PC-9 (cell line): ENCODE results near the gene PPP2R5C. TPM values are rescaled to one million over a fixed set of nuclear protein-coding genes. Genes with fewer than 3 reads are reported as not detected.

Source experiments
- BruUV-seq: library from RNA; stranded (reverse); fragments of 400-500 nt; replicated peaks from 2 replicates; lab custom pipeline; 2021; lab: Mats Ljungman, UMichigan
- CTCF ChIA-PET: fragments of 300-600 bp; sonication (Branson Sonifier 250); formaldehyde crosslinking; loops from one replicate; lab custom pipeline; 2022; ENCODE audit warnings: antibody characterized with exemption; lab: Charles Lee
- POLR2A ChIA-PET: fragments of 300-600 bp; sonication (Branson Sonifier 250); formaldehyde crosslinking; loops from one replicate; lab custom pipeline; 2022; ENCODE audit warnings: antibody characterized with exemption; ENCODE audit not compliant: unreplicated experiment; lab: Charles Lee
- DNase-seq, 2 experiments: peaks; one replicate each; pipeline versions ENCODE4 v3.0.0 to v3.0.0-alpha.2; 2015 to 2022; ENCODE audit warnings: mixed read lengths in 1 of 2
- H2AFZ ChIP-seq: fragments of 200-600 bp; sonication (generic); 2 replicates; pipeline ENCODE4 v1.8.1; 2017; ENCODE audit warnings: antibody characterized with exemption
- H3F3A ChIP-seq: fragments of 200-600 bp; sonication (generic); 2 replicates; pipeline ENCODE4 v1.8.1; 2017; ENCODE audit warnings: antibody characterized with exemption, mild to moderate bottlenecking, low read depth; ENCODE audit not compliant: insufficient read depth
- H3K27ac ChIP-seq: fragments of 200-600 bp; sonication (generic); 2 replicates; pipeline ENCODE4 v1.6.1; 2016; ENCODE audit warnings: mixed run types
- H3K27me3 ChIP-seq: fragments of 200-600 bp; sonication (generic); 2 replicates; pipeline ENCODE4 v1.6.1; 2016; ENCODE audit warnings: low read depth, mixed run types; ENCODE audit not compliant: insufficient read depth
- H3K36me3 ChIP-seq: fragments of 200-600 bp; sonication (generic); 2 replicates; pipeline ENCODE4 v1.6.1; 2016; ENCODE audit warnings: low read depth, mixed run types
- H3K4me1 ChIP-seq: fragments of 200-600 bp; sonication (generic); replicated peaks from 2 replicates; pipeline ENCODE4 v1.6.1; 2016; ENCODE audit warnings: mixed run types; ENCODE audit not compliant: insufficient read depth
- H3K4me2 ChIP-seq: fragments of 200-600 bp; sonication (generic); 2 replicates; pipeline ENCODE4 v1.6.1; 2017; ENCODE audit warnings: mixed run types
- H3K4me3 ChIP-seq: fragments of 200-600 bp; sonication (generic); 2 replicates; pipeline ENCODE4 v1.6.1; 2016; ENCODE audit warnings: mixed run types
- H3K79me2 ChIP-seq: fragments of 200-600 bp; sonication (generic); 2 replicates; pipeline ENCODE4 v1.6.1; 2017; ENCODE audit warnings: low read depth, mixed run types
- H3K9me2 ChIP-seq: fragments of 200-600 bp; sonication (generic); 2 replicates; pipeline ENCODE4 v1.8.1; 2017; ENCODE audit warnings: mild to moderate bottlenecking; ENCODE audit not compliant: insufficient read depth
- H3K9me3 ChIP-seq: fragments of 200-600 bp; sonication (generic); 2 replicates; pipeline ENCODE4 v1.8.1; 2016; ENCODE audit warnings: low read depth; ENCODE audit not compliant: insufficient read depth
- H4K20me1 ChIP-seq: fragments of 200-600 bp; sonication (generic); 2 replicates; pipeline ENCODE4 v1.8.1; 2017; ENCODE audit not compliant: insufficient read depth
- CTCF ChIP-seq: fragments of 200-600 bp; sonication (generic); conservative IDR thresholded peaks from 2 replicates; pipeline ENCODE4 v1.6.1; 2017; ENCODE audit warnings: mixed run types, antibody characterized with exemption, mild to moderate bottlenecking, moderate library complexity
- EZH2 ChIP-seq: fragments of 200-600 bp; sonication (generic); IDR thresholded peaks from 2 replicates; pipeline ENCODE4 v1.8.0; 2017; ENCODE audit warnings: antibody characterized with exemption, low read depth
- intact Hi-C: fragments of 100-400 bp; cut with micrococcal nuclease; formaldehyde crosslinking; loops from one replicate; pipeline ENCODE4 v1.10.0; 2022; ENCODE audit not compliant: unreplicated experiment
- total RNA-seq: library from RNA; stranded (reverse); gene quantifications from 2 replicates; pipeline ENCODE4 v1.2.3, GENCODE V29; 2021

PPP2R5C gene
- total RNA-seq, 1 experiment from 2014 or later, result 401 TPM

- no peak for TF ChIP-seq EZH2
- no peak for TF ChIP-seq CTCF
- no TSS peak for BruUV-seq
- no peaks in the 10 kb centered on the region for H3K9me3 ChIP-seq
- no peaks in the 10 kb centered on the region for H3K9me2 ChIP-seq
- H3K36me3 ChIP-seq, result 0 out of 2 replicates have a peak, but pooled peaks cover 5% of the 10 kb centered on the region
- DNase-seq, result no peak
- H3K4me2 ChIP-seq, result no peak overlapping the region
- H3F3A ChIP-seq, result peaks cover under 1% of the 10 kb centered on the region
- ChIA-PET CTCF (interaction anchor here (0.7 kb wide), 1 partner anchor 61 kb away, joined by 4 read pairs; no protein-coding TSS in a partner anchor), POLR2A (no interaction called here)
- H2AFZ ChIP-seq, result no peak overlapping the region
- no peaks in the 10 kb centered on the region for H3K27me3 ChIP-seq
- no peak overlapping the region for H3K27ac ChIP-seq
- intact Hi-C loops, result no loop called here
- no peaks in the 10 kb centered on the region for H3K4me1 ChIP-seq
- no peak overlapping the region for H3K4me3 ChIP-seq
- peaks cover 66% of the 10 kb centered on the region for H3K79me2 ChIP-seq
- peaks cover 66% of the 10 kb centered on the region for H4K20me1 ChIP-seq
Observed at GRCh38 chr14:101872346-101872745, 110.8 kb downstream of the PPP2R5C start.

- CTCF ChIA-PET, result no interaction called here
- Histone ChIP-seq H2AFZ (no peak overlapping the region), H3K9me3 (no peaks in the 10 kb centered on the region), H3K27ac (no peak overlapping the region), H3F3A (no peaks in the 10 kb centered on the region; the same call in 1 of the 2 replicates), H4K20me1 (peaks cover 63% of the 10 kb centered on the region), H3K36me3 (no peaks in the 10 kb centered on the region), H3K9me2 (no peaks in the 10 kb centered on the region), H3K4me1 (no peaks in the 10 kb centered on the region), H3K27me3 (no peaks in the 10 kb centered on the region), H3K79me2 (peaks cover 71% of the 10 kb centered on the region), H3K4me3 (no peak overlapping the region), H3K4me2 (no peak overlapping the region)
- no peak for TF ChIP-seq CTCF
- no peak for TF ChIP-seq EZH2
- POLR2A ChIA-PET, result no interaction called here
- no TSS peak for BruUV-seq
- no peak for DNase-seq
- intact Hi-C loops, result no loop called here
Observed at GRCh38 chr14:101873076-101873825, 111.7 kb downstream of the PPP2R5C start.

- no peak overlapping the region for H3K27ac ChIP-seq
- H3K36me3 ChIP-seq, result no peaks in the 10 kb centered on the region
- H4K20me1 ChIP-seq, result peaks cover 60% of the 10 kb centered on the region
- H3K4me3 ChIP-seq, result no peak overlapping the region
- H2AFZ ChIP-seq, result no peak overlapping the region
- intact Hi-C loops, result no loop called here
- ChIA-PET CTCF (no interaction called here), POLR2A (no interaction called here)
- TF ChIP-seq EZH2 (no peak), CTCF (no peak)
- BruUV-seq, result no TSS peak
- no peaks in the 10 kb centered on the region for H3K9me2 ChIP-seq
- no peaks in the 10 kb centered on the region for H3F3A ChIP-seq
- no peaks in the 10 kb centered on the region for H3K9me3 ChIP-seq
- no peak for DNase-seq
- H3K4me1 ChIP-seq, result no peaks in the 10 kb centered on the region
- no peaks in the 10 kb centered on the region for H3K27me3 ChIP-seq
- no peak overlapping the region for H3K4me2 ChIP-seq
- H3K79me2 ChIP-seq, result peaks cover 68% of the 10 kb centered on the region
Observed at GRCh38 chr14:101873991-101874390, 112.5 kb downstream of the PPP2R5C start.
